Measurements from ENCODE around the gene MVB12B.

- TF ChIP-seq CTCF (IDR thresholded peaks at IDR 0.05; ENCODE audit: insufficient read depth, low read depth, low read length) (no peak), EZH2 (IDR thresholded peaks at IDR 0.05; ENCODE audit: insufficient read depth, low read length) (no peak)
Observed at GRCh38 chr9:126303488-126303887, 23.1 kb upstream of the MVB12B start.

Measured in astrocyte (in vitro differentiated cells and primary cell).